Fibroblast of the aortic adventitia (primary cell): ENCODE measurements around the gene RND1. TPM values are rescaled to one million over a fixed set of nuclear protein-coding genes. Genes with fewer than 3 reads are reported as not detected.
"Not testable (repeated sequence)": the region's sequence is repeated elsewhere in the genome, so short reads cannot be mapped to it uniquely, and the experiment has no call there.

ENCODE experiments used
- DNase-seq: peaks from one replicate; pipeline ENCODE4 v3.0.0-alpha.2; 2010; ENCODE audit warnings: low read depth
- H3K4me3 ChIP-seq: 2 replicates; pipeline ENCODE4 v1.5.1; 2011; ENCODE audit warnings: low read depth, mild to moderate bottlenecking, control low read depth, low read length, moderate library complexity
- CTCF ChIP-seq: IDR thresholded peaks from 2 replicates; pipeline ENCODE4 v1.5.1; 2011; ENCODE audit warnings: mild to moderate bottlenecking, low read length, control low read depth, inconsistent platforms; ENCODE audit not compliant: insufficient read depth
- total RNA-seq: library from RNA; depleted of rRNA; stranded (reverse); fragments of >200 nt; gene quantifications from 2 replicates; pipeline ENCODE4 v1.2.3, GENCODE V29; 2012; ENCODE audit warnings: low replicate concordance

The RND1 gene
- total RNA-seq, 1 donor = 0.72 TPM

GRCh38 chr12:48851883-48852733, 13.6 kb downstream of the RND1 start, which contains the start of gene DDX23:
Gene DDX23, minus strand, starts transcription at chr12:48852163. Its CDS starts 6,381 bp downstream, at chr12:48845782.
- peak within 1 kb of the TSS; percentile 98 for H3K4me3 ChIP-seq
- peak; percentile 96 for DNase-seq
- no peak for TF ChIP-seq CTCF

DNA sequence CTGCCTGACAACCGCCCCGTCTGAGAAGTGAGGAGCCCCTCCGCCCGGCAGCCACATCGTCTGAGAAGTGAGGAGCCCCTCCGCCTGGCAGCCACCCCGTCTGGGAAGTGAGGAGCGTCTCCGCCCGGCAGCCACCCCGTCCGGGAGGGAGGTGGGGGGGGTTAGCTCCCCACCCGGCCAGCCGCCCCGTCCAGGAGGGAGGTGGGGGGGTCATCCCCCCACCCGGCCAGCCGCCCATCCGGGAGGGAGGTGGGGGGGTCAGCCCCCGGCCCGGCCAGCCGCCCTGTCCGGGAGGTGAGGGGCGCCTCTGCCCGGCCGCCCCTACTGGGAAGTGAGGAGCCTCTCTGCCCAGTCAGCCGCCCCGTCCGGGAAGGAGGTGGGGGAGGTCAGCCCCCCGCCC, 23.6 kb downstream of the RND1 start:
- H3K4me3 ChIP-seq, DNase-seq: not testable (repeated sequence)

GRCh38 chr12:48838048-48838447, 27.6 kb downstream of the RND1 start:
- TF ChIP-seq CTCF = no peak
- DNase-seq = no peak
- H3K4me3 ChIP-seq = no peak overlapping the region

- no peak for TF ChIP-seq CTCF
These were observed 33.2 kb downstream of the RND1 start for GRCh38 chr12:48832321-48833060.

DNA sequence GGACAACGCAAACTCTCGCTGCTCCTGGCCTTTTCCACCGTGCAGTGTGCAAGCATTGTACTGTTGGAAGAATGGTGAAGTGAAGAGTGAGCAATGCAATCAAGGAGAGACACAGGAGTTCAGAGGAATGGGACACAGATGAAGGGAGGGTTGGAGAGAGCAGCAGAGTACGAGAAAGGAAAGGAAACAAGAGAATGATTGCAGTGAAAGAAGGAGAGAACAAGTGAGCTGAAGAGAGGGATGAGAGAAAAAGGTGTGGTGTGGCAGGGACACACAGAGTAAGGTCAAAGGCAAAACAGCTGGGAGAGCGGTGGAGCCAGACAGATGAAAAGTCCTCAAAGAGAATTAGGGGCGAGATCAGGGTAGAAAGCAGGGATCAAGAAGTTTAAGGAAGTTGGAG, 34.4 kb downstream of the RND1 start:
- no peak overlapping the region for H3K4me3 ChIP-seq
- TF ChIP-seq CTCF = no peak
- no peak for DNase-seq

More at GRCh38 chr12:48832321-48833060, 33.2 kb downstream of the RND1 start:
- no peak overlapping the region for H3K4me3 ChIP-seq
- no peak for DNase-seq

DNA sequence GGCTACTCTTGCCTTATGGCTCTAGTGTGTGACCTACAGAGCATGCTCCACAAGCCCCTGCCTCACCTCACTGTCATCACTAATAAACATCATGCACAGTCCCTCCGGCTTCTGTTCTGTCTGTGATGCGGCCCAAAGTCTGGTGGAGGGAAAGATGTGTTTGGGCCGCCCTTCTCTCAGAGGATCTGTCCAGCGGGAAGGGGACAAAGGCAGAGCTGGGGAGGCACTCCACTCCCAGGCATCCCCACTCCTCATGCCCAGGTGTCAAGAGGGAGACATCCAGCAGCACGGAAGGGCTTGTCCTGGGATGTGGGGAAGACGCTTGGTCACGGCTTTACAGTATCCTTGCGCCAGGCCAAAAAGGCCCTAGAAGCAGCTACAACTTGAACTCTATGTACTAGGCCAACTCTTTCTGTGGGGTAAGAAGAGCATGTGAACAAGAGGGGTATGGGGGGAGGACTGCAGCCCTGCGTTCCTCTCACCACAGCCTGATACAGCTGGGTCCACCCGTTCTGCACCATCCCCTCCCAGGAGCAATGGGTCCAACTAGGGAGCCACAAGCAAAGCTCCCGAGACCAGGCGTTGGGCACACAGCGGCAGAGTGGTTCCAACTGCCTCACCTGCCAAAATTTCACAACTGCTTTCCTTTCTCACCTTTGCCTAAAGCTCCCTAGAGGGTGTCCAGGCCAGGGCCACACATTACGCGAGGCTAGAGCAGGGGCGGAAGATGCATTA, 36.7 kb downstream of the RND1 start:
- no peak for DNase-seq
- no peak for TF ChIP-seq CTCF
- no peak overlapping the region for H3K4me3 ChIP-seq
